Measurements from ENCODE around the gene HDAC9.

Gene HDAC9

GRCh38 chr7:18497082-18497481 is 1.5 kb downstream of the HDAC9 start:
- Histone ChIP-seq H3K4me2 (ENCODE audit: low read depth, low read length, poor library complexity, severe bottlenecking) (peak overlapping the region; percentile 60), H3K9me2 (replicated peaks; ENCODE audit: insufficient read depth, low read length) (no peaks in the 10 kb centered on the region), H3K9ac (ENCODE audit: low read length) (peak overlapping the region; percentile 53), H3F3A (ENCODE audit: insufficient read depth) (0 out of 2 replicates have a peak, but pooled peaks cover 3% of the 10 kb centered on the region), H3K4me3 (ENCODE audit: insufficient read depth, low read length, poor library complexity, severe bottlenecking) (peak overlapping the region; percentile 42), H3K79me2 (ENCODE audit: insufficient read depth, low read length) (peaks cover 10% of the 10 kb centered on the region; the same call in 1 of the 2 replicates), H3K27ac (ENCODE audit: low read depth, low read length) (peak overlapping the region; percentile 48), H3K36me3 (ENCODE audit: low read length) (no peaks in the 10 kb centered on the region), H3K27me3 (ENCODE audit: low read length) (no peaks in the 10 kb centered on the region), H2AFZ (ENCODE audit: low read depth, low read length, severe bottlenecking) (no peak overlapping the region), H4K20me1 (ENCODE audit: low read depth, low read length) (no peaks in the 10 kb centered on the region), H3K9me3 (ENCODE audit: insufficient read depth, low read length) (no peaks in the 10 kb centered on the region)
- no peak for TF ChIP-seq EZH2phosphoT487 (conservative IDR thresholded peaks at IDR 0.05; ENCODE audit: low read length)
- TF ChIP-seq, protein P1, sequence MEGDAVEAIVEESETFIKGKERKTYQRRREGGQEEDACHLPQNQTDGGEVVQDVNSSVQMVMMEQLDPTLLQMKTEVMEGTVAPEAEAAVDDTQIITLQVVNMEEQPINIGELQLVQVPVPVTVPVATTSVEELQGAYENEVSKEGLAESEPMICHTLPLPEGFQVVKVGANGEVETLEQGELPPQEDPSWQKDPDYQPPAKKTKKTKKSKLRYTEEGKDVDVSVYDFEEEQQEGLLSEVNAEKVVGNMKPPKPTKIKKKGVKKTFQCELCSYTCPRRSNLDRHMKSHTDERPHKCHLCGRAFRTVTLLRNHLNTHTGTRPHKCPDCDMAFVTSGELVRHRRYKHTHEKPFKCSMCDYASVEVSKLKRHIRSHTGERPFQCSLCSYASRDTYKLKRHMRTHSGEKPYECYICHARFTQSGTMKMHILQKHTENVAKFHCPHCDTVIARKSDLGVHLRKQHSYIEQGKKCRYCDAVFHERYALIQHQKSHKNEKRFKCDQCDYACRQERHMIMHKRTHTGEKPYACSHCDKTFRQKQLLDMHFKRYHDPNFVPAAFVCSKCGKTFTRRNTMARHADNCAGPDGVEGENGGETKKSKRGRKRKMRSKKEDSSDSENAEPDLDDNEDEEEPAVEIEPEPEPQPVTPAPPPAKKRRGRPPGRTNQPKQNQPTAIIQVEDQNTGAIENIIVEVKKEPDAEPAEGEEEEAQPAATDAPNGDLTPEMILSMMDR (IDR thresholded peaks at IDR 0.05; ENCODE audit: insufficient read depth, low read length, poor library complexity, severe bottlenecking) = no peak

DNA sequence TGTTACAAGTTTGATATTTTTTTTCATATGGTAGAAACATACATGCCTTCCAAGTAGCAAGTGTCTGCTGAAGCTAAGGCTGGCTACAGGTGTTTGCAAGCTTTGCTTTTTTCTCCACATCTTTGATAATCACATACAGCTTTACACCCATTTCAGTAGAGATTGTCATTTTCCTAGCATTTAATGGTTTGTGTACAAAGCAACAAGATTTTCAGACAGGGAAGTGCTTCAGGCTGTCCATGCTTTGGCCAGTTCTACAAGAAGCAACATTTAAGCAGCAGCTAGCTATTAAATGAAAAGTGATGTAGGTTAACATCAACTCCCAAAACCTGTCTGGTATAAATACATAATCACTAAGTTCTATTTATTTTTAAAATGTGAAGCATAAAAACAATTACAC is 2.3 kb downstream of the HDAC9 start:
- Histone ChIP-seq H3K36me3 (ENCODE audit: low read length) (no peaks in the 10 kb centered on the region), H3F3A (ENCODE audit: insufficient read depth) (0 out of 2 replicates have a peak, but pooled peaks cover 3% of the 10 kb centered on the region), H3K27me3 (ENCODE audit: low read length) (no peaks in the 10 kb centered on the region), H3K4me3 (ENCODE audit: insufficient read depth, low read length, poor library complexity, severe bottlenecking) (peak overlapping the region; percentile 42), H3K27ac (ENCODE audit: low read depth, low read length) (peak overlapping the region; percentile 48), H4K20me1 (ENCODE audit: low read depth, low read length) (no peaks in the 10 kb centered on the region), H2AFZ (ENCODE audit: low read depth, low read length, severe bottlenecking) (no peak overlapping the region), H3K9me3 (ENCODE audit: insufficient read depth, low read length) (no peaks in the 10 kb centered on the region), H3K9me2 (replicated peaks; ENCODE audit: insufficient read depth, low read length) (no peaks in the 10 kb centered on the region), H3K79me2 (ENCODE audit: insufficient read depth, low read length) (peaks cover 10% of the 10 kb centered on the region; the same call in 1 of the 2 replicates), H3K9ac (ENCODE audit: low read length) (peak overlapping the region; percentile 53), H3K4me2 (ENCODE audit: low read depth, low read length, poor library complexity, severe bottlenecking) (peak overlapping the region; percentile 60)
- TF ChIP-seq, protein P1 (IDR thresholded peaks at IDR 0.05; ENCODE audit: insufficient read depth, low read length, poor library complexity, severe bottlenecking) = no peak
- TF ChIP-seq EZH2phosphoT487 (conservative IDR thresholded peaks at IDR 0.05; ENCODE audit: low read length) = no peak

- Histone ChIP-seq H3F3A (ENCODE audit: insufficient read depth) (0 out of 2 replicates have a peak, but pooled peaks cover 3% of the 10 kb centered on the region), H3K4me2 (ENCODE audit: low read depth, low read length, poor library complexity, severe bottlenecking) (peak overlapping the region; percentile 60), H3K9me3 (ENCODE audit: insufficient read depth, low read length) (no peaks in the 10 kb centered on the region), H4K20me1 (ENCODE audit: low read depth, low read length) (no peaks in the 10 kb centered on the region), H2AFZ (ENCODE audit: low read depth, low read length, severe bottlenecking) (no peak overlapping the region), H3K36me3 (ENCODE audit: low read length) (no peaks in the 10 kb centered on the region), H3K9me2 (replicated peaks; ENCODE audit: insufficient read depth, low read length) (no peaks in the 10 kb centered on the region), H3K79me2 (ENCODE audit: insufficient read depth, low read length) (peaks cover 10% of the 10 kb centered on the region; the same call in 1 of the 2 replicates), H3K27ac (ENCODE audit: low read depth, low read length) (peak overlapping the region; percentile 48; the same call in 1 of the 2 replicates), H3K9ac (ENCODE audit: low read length) (peak overlapping the region; percentile 53), H3K4me3 (ENCODE audit: insufficient read depth, low read length, poor library complexity, severe bottlenecking) (peak overlapping the region; percentile 42), H3K27me3 (ENCODE audit: low read length) (no peaks in the 10 kb centered on the region)
- TF ChIP-seq, protein P1 (IDR thresholded peaks at IDR 0.05; ENCODE audit: insufficient read depth, low read length, poor library complexity, severe bottlenecking) = no peak
- TF ChIP-seq EZH2phosphoT487 (conservative IDR thresholded peaks at IDR 0.05; ENCODE audit: low read length) = no peak
Observed at GRCh38 chr7:18498341-18498740, 2.8 kb downstream of the HDAC9 start.
